Lung (tissue), 12 donors: ENCODE measurements around the gene MAS1L. TPM values are rescaled to one million over a fixed set of nuclear protein-coding genes. Genes with fewer than 3 reads are reported as not detected.

Experiments
- ATAC-seq: fragments of 200-7000 bp; cut with Tn5 transposase; one replicate; pipeline ENCODE4 v1.9.1; 2020; ENCODE audit warnings: moderate number of reproducible peaks; ENCODE audit not compliant: insufficient read depth, low FRiP score
- DNase-seq, 3 donors: peaks; one replicate each; pipeline ENCODE4 v3.0.0-alpha.2; 2013 to 2017
- H3K27ac ChIP-seq, 2 donors: one replicate each; pipeline ENCODE4 v1.5.1; 2013; ENCODE audit warnings: mild to moderate bottlenecking in 2 of 2, moderate library complexity in 2 of 2, control low read depth in 1 of 2, inconsistent platforms in 1 of 2, low read depth in 1 of 2, low read length in 1 of 2
- H3K27me3 ChIP-seq, 3 donors: one replicate each; pipeline ENCODE4 v1.5.1; 2013; ENCODE audit warnings: low read length in 2 of 3; ENCODE audit not compliant: control insufficient read depth in 3 of 3, insufficient read depth in 3 of 3
- H3K36me3 ChIP-seq, 4 donors: one replicate each; pipeline ENCODE4 v1.5.1; 2013; ENCODE audit warnings: low read length in 4 of 4, mild to moderate bottlenecking in 1 of 4, moderate library complexity in 1 of 4; ENCODE audit not compliant: control insufficient read depth in 4 of 4, insufficient read depth in 4 of 4
- H3K4me1 ChIP-seq, 5 donors: one replicate each; pipeline ENCODE4 v1.5.1; 2013; ENCODE audit warnings: low read length in 5 of 5, mild to moderate bottlenecking in 2 of 5, moderate library complexity in 1 of 5; ENCODE audit not compliant: control insufficient read depth in 5 of 5, insufficient read depth in 5 of 5
- H3K4me3 ChIP-seq: one replicate; pipeline ENCODE4 v1.5.1; 2013; ENCODE audit warnings: mild to moderate bottlenecking, control low read depth, moderate library complexity
- H3K9ac ChIP-seq, 2 donors: one replicate each; pipeline ENCODE4 v1.5.1; 2013; ENCODE audit warnings: low read length in 2 of 2, control low read depth in 1 of 2; ENCODE audit not compliant: insufficient read depth in 1 of 2
- H3K9me3 ChIP-seq, 4 donors: one replicate each; pipeline ENCODE4 v1.5.1; 2013; ENCODE audit warnings: low read length in 3 of 4, mild to moderate bottlenecking in 1 of 4, moderate library complexity in 1 of 4; ENCODE audit not compliant: control insufficient read depth in 4 of 4, insufficient read depth in 3 of 4
- WGBS, 2 donors: extraction: QIAGEN DNeasy Blood & Tissue Kit; methylation state at CpG; one replicate each; pipeline ENCODE4 v1.1.7; 2013; 5-methylcytosine and 5-hydroxymethylcytosine counted together
- polyA plus RNA-seq, 2 donors: library from polyadenylated mRNA; stranded (reverse); fragments of 200-250 nt; gene quantifications; one replicate each; pipeline ENCODE4 v1.2.1, GENCODE V29; 2013
- total RNA-seq, 2 donors: library from RNA; depleted of rRNA in 1 of 2; stranded (reverse); fragments of >200 nt in 1 of 2; gene quantifications; one replicate each; pipeline ENCODE4 v1.2.1, GENCODE V29; 2014 to 2021
- TF ChIP-seq, protein P1 (sequence below): IDR thresholded peaks from 2 replicates; pipeline ENCODE4 v1.5.1; 2012; ENCODE audit warnings: mild to moderate bottlenecking; ENCODE audit errors: control extremely low read depth, extremely low read depth
- donor health status: control.
- donor health status: control.
- donor health status: Bipolar disorder and iron deficiency.
- donor health status: healthy.
- donor health status: DM: yes; HTN: yes; CAD: no.

The MAS1L gene
- total and polyA plus RNA-seq, 4 donors, result not detected

DNA sequence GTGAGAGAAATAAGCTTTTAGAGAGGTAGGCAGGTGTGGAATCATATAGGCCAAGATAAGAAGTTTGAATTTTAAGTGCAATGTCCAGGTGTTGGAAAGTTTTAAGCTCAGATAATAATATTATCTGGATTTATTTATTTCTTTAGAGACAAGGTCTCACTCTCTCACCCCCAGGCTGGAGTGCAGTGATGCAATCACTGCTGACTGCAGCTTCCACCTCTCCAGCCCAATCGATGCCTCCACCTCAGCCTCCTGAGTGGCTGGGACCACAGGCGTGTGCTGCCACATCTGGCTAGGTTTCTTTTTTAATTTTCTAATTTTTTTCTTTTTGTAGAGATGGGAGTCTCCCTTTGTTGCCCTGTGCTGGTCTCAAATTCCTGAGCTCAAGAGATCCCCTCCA lies 5.5 kb upstream of the MAS1L start:
- Histone ChIP-seq H3K9me3 (no peaks in the 10 kb centered on the region), H3K27ac (no peak overlapping the region), H3K27me3 (peaks cover 0 to 11% (median 0%) of the 10 kb centered on the region in 3 donors), H3K4me1 (no peaks in the 10 kb centered on the region), H3K4me3 (no peak overlapping the region), H3K9ac (no peak overlapping the region), H3K36me3 (no peaks in the 10 kb centered on the region)
- 31 to 64% methylated on average over 2 of the region's 2 CpGs for WGBS, 2 donors
- TF ChIP-seq, protein P1, sequence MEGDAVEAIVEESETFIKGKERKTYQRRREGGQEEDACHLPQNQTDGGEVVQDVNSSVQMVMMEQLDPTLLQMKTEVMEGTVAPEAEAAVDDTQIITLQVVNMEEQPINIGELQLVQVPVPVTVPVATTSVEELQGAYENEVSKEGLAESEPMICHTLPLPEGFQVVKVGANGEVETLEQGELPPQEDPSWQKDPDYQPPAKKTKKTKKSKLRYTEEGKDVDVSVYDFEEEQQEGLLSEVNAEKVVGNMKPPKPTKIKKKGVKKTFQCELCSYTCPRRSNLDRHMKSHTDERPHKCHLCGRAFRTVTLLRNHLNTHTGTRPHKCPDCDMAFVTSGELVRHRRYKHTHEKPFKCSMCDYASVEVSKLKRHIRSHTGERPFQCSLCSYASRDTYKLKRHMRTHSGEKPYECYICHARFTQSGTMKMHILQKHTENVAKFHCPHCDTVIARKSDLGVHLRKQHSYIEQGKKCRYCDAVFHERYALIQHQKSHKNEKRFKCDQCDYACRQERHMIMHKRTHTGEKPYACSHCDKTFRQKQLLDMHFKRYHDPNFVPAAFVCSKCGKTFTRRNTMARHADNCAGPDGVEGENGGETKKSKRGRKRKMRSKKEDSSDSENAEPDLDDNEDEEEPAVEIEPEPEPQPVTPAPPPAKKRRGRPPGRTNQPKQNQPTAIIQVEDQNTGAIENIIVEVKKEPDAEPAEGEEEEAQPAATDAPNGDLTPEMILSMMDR, result no peak
- ATAC-seq, result no peak
- no peak for DNase-seq

DNA sequence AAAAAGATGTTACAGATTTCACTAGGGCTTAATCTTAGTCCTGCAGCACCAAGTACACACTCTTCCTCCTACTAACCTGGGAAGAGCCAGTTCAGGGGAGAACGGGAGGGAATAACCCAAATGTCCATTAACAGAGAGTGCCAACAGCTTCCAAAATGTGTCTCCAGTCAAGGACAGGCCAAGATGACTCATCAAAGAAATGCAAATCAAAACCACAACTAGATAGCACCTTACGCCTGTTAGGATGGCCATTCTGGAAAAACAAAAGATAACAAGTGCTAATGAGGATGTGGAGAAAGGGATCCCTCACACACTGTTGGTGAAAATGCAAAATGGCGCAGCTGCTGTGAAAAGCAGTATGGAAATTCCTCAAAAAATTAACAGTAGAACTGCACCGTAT lies 3.8 kb upstream of the MAS1L start:
- H3K9me3 ChIP-seq, result no peaks in the 10 kb centered on the region
- DNase-seq (no peak), ATAC-seq (no peak)
- TF ChIP-seq, protein P1, result no peak
- no peak overlapping the region for H3K9ac ChIP-seq
- no peaks in the 10 kb centered on the region for H3K4me1 ChIP-seq
- H3K36me3 ChIP-seq, result no peaks in the 10 kb centered on the region
- no peak overlapping the region for H3K4me3 ChIP-seq
- 88 to 93% methylated on average over 4 of the region's 4 CpGs for WGBS, 2 donors
- H3K27ac ChIP-seq, result no peak overlapping the region
- H3K27me3 ChIP-seq, result peaks cover 0 to 8% (median 0%) of the 10 kb centered on the region in 3 donors

DNA sequence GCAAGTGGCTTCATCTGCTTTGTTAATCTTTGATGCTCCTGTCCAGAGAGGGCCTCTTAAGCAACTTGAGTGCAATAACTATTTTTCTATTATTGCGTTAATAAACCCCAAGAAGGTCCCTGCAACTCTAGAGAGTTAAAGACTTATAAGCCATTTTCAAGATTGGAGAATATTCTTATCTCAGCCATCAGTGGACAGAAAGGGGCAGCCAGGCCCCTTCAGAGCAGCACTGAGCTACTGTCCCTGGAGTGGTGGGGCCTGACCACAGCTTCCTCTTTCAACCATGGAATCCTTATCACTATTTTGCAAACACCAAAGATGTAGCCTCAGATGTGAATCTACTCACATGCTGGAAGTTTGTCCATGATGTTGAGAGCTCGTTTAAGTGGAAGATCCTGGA lies 2.8 kb upstream of the MAS1L start:
- H3K4me3 ChIP-seq, result no peak overlapping the region
- ATAC-seq, result no peak

DNA sequence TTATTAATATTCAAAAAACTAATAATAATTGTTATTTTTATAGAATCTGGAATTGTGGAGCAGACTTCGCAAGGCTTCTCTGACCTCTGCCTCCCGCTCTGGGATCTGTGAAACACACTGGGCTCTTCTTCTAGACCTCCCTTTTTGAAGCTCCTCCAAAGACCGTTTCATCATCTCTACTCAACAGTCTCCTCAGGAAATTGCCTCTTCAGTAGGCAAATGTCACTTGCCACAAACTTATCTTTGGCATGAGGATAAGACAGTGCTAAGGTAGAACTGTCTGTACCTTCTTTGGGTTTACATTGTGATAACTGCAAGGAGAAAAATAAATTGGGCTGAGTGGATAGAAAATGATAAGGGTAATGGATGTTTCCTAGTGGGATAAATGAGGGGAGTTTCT lies 2.3 kb upstream of the MAS1L start:
- no peaks in the 10 kb centered on the region for H3K9me3 ChIP-seq
- TF ChIP-seq, protein P1, result no peak
- WGBS, 2 donors, result 47 to 67% methylated on average over 3 of the region's 3 CpGs
- H3K27me3 ChIP-seq, result peaks cover 0 to 2% (median 0%) of the 10 kb centered on the region in 3 donors
- no peak for DNase-seq
- H3K4me1 ChIP-seq, result no peaks in the 10 kb centered on the region
- ATAC-seq, result no peak
- H3K4me3 ChIP-seq, result no peak overlapping the region
- no peak overlapping the region for H3K27ac ChIP-seq
- no peaks in the 10 kb centered on the region for H3K36me3 ChIP-seq
- H3K9ac ChIP-seq, result no peak overlapping the region

More for the DNA sequence above, 2.8 kb upstream of the MAS1L start:
- Histone ChIP-seq H3K9me3 (no peaks in the 10 kb centered on the region), H3K9ac (no peak overlapping the region), H3K4me1 (no peaks in the 10 kb centered on the region), H3K27ac (no peak overlapping the region), H3K27me3 (peaks cover 0 to 2% (median 0%) of the 10 kb centered on the region in 3 donors), H3K36me3 (no peaks in the 10 kb centered on the region)
- WGBS, 2 donors, result 24 to 43% methylated on average over 2 of the region's 2 CpGs
- TF ChIP-seq, protein P1, result no peak
- DNase-seq, result no peak
